GM18508 (cell line): ENCODE measurements around the gene PISD.

Experiments
- ATAC-seq: cut with Tn5 transposase; IDR thresholded peaks from one replicate; pipeline ENCODE4 v1.9.1; 2021; ENCODE audit warnings: moderate number of reproducible peaks; ENCODE audit not compliant: insufficient read depth, unreplicated experiment

Gene PISD

DNA sequence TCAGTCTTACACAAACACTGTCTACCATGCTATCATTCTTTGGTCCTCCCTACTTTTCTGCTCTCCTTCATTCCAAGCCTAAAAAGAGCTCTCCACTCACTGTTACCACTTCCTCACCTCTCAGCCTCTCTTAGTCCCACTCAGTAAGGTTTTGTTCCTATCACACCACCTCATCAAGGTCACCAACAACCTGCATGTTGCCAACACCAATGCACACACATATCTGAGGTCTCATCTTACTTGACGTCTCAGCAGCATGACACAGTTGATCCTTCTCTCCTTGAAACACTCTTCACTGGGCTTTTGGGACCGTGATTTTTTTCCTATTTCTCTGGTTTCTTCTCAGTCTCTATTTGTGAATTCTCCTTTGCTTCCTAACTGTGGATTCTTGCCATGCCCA lies 8.1 kb downstream of the PISD start:
- ATAC-seq = no peak

DNA sequence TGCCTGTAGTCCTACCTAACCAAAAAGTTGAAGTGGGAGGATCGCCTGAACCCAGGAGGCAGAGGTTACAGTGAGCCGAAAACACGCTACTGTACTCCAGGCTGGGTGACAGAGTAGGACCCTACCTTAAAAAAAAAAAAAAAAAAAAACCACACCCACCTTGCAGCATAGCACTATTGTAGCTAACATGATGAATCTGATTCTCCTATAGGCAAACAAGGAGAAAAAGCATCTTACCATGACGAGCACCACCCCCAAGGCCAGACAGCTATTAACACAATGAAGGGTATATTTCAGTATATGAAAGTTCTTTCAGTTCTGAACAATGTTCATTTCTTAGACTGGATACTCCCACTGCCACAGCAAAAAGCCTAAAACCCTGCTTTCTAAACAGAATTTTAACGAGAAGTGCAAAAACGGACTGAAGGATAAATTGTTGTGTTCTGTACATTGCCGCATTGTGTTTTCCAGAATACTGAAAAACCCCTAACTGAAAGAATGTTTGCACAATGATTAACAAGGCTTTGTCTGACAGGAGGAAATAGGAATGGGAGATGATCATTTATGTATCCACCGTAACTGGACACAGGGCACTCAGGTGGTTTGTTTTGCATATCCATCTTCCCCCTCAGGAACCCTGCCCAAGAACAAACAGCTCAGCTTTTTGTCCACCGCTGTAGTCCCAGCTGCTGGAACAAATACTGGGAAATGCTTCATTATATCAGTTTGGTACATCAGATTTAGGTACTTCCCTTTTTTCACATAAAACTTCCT lies 8.9 kb downstream of the PISD start:
- no peak for ATAC-seq

DNA sequence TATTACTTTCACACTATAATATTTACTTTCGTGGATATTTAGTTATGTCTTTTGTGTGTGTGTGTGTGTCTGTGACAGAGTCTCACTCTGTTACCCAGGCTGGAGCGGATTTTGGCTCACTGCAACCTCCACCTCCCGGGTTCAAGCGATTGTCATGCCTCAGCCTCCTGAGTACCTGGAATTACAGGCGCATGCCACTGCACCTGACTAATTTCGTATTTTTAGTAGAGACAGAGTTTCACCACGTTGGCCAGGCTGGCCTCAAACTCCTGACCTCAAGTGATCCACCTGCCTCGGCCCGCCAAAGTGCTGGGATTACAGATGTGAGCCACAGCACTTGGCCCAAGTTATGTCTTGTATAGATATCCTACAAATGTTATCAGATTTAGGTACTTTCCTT lies 9.9 kb downstream of the PISD start:
- ATAC-seq = no peak

DNA sequence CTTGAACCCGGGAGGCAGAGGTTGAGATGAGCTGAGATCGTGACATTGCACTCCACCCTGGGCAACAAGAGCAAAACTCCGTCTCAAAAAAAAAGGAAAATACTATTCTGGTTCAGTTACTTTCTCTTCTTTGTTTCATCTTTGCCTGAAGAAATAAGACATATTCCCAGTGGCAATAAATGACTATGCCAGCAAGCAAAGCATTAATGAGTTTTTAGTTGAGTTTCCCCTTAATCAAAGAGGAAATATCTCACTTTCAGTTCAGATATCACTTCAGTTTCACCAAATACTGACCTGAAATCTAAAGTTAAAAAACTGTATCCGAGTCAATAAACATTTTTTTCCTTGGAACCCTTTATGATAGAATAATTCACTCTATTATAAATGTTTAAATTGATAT lies 10.4 kb downstream of the PISD start:
- no peak for ATAC-seq

DNA sequence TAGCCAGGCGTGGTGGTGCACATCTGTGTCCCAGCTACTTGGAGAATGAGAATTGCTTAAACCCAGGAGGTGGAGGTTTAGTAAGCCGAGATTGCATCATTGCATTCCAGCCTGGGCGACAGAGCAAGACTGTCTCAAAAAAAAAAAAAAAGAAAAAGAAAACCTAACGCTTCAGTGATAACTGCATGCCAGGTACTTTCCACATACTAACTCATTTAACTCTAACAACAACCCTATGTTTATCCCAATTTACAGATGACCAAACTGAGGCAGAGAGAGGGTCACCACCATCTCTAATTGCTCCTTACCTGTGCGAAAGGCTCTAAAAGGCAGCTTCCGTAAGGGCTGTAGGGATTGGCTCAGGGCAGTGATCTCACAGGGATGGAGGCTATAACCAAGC lies 11.6 kb downstream of the PISD start:
- no peak for ATAC-seq

DNA sequence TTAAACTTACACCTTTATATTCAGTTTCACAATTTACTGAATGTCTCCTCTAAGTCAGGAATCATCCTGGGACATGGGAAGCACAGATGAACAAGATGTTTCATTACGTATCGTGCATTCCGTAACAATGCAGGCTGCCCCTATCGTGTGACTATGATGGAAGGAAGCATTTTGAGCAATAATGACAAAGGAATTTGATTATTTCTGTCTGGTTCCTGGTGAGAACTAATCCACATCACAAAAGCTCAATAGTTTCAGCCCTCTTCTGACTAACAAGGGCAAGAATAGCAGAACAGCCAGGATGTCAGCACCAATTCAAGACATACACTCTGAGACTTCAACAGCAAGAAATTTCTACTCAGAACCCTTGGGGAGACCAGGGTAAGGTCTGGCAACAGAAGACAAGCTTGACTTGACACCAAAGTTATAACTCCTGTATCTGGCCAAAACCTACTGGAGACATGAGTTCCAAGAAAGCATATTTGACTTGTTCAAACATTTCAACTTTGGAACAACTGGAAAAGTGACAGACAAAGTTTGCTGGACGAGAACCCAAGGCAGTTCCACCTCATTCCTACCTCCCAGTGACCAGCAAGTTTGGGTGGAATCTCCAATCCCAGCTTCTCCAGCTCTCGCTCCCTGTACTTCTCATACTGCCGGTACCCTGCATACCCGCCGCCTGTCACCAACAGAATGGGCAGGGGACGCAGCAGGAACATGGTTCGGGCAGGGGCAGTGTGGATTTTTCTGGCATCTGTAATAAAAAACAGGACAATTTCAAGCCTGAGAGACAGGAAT lies 14.3 kb downstream of the PISD start:
- no peak for ATAC-seq

DNA sequence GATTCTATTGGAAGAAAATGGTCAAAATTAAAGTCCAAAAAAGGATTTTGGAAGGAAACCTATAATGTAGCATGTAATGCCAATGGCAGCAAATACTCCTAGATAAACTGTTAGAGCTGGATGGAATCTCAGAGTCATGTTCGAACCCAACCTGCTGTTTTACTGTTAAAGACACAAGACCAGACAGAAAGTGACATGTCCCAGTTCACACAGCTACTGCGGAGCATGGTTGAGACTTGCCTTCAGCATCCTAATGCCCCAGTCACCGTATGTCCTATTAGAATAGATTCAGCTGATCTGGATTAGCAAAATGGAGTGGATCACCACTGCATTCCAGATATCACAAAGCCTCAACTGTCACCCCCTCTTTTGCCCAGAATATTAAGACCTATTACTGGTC lies 14.9 kb downstream of the PISD start:
- ATAC-seq = no peak

DNA sequence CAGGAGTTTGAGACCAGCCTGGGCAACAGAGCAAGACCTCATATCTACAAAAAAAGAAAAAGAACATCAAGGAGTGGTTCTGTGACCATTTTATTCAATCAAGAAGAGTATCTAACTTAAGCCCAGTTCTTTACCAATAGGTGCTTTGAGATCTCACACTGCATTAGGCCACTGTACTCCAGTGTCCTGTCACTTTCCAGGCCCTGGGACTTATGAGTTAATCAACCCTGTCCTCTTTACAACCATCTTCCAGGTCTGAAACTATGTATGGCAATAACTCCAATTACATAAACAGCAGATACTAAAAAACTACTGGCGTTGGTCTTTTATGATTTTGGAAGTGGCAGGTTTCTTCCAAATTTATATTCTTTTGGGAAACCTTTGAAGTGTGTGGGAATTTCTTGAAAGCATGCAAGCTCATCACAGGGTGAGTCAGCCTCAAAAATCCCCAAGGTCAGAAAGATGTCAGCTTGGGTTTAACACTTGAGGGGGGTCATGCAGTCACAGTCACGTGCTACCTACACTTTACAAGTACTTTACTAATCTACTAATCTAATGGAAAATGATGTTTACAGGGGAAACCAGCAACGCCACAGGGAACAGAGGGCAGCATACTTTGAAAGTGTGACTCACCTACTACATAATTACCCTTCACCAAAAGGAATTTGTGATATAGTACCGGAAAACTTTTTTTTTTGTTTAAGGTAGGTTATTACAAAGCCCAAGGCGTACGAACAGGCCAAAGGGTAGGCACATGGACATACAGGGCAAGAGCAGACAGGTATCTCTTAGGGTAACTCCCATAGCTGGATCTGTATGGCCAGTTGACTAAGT lies 15.6 kb downstream of the PISD start:
- ATAC-seq = no peak

DNA sequence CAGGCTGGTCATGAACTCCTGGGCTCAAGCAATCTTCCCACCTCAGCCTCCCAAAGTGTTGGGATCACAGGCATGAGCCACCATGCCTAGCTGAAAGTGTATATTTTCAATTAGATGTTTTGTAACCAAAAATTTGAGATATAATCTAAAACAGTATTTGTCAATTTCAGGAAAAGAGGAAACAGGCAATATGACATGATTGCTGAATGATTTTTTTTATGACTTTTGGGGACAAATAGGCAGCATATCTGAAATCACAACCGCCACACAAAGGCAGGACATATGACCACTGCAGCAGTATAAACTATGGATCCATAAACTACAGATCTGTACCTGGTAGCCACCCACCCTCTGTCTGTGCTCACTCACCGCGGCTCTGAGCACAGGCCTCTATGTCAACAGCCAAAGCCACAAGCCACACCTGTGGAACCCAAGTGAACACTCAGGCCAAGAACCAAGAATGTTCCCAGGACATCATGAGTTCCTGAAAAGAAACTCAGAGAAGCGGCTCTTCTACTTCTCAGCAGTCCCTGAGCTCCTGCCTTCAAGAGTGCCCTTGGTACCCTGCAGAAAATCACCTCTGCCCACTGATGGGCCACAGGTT lies 22.5 kb downstream of the PISD start:
- ATAC-seq = no peak

DNA sequence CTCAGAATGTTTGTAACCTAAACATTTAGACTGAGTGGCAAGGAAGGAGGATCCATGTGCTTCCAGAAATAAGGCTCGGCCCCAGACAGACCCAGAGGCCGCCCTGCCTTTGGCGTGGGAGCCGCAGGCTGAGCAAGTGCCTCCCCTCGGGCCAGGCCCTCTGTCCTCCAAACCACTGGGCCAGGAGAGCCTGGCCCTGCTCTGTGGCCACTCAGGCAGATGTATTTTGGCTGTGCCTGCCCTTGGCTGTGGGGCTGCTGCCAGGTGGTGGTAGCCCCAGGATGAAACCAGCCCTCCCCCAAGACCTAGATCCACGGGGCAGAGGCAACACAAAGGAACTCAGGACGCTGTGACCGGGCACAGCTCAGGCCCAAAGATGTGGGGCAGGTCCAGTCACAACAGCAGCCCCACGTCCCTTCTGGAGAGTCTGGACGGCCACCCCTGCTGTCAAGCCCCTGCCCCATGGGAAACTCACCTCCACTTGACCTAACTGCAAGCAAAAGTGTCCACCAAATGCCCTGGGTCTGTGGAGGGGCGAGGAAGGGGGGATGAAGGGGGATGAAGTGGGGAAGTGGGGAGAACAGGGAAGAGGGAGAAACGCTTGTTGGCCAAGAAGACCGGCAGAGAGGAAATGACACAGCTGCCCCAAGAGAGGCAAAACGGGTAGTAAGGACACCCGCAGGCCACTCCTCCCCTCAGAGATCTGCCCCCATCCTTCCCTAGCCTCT lies 24.0 kb downstream of the PISD start:
- ATAC-seq = no peak

DNA sequence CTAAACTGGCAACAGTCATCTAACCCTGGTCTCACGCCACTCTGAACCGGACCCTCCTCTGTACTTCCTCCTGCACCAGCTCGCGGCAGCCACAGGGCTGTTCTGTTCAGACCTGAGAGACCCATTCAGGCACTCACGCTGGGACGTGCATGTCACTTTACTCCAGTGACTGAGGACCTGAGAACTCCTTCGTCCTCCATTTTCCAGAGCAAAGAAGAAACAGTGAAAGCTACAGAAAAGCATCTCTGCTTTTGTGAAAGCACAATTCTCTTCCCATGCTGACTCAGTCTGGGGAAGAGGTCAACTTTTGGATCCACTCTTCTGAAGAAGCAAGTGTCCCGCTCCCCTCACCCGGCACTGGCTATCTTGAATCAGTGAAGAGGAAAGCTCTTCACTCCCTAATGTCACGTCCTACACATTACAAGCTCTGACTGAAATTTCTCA lies 24.5 kb downstream of the PISD start:
- ATAC-seq = no peak

DNA sequence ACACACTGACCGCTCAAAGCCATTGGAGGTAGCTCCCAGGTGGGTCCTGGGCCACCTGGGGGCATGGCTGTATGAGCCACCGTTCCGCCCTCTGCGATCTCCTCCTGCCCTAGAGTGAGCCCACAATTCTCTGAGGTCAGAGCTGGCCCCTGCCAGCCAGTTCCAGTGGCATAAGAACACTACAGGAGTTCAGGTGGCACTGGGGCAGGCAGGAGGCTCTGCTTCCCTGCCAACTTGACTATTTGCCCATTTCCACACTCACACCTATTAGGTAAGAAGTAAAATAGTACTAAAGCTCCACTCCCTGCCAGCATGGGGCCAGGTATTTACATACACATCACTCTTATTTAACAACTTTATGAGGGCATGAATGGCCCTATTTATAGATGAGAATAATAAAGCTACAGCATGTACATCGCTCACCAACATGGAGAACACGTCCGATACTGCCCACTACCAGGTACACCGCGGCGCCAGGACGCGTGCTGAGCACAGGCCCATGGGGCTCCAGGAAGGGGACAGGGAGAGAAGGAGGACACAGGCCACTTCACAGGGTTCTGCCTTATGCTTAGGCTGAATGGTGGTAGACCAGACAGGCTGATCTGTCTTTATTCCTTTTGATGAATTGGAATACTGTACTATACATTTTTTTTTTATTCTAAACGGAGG lies 26.2 kb downstream of the PISD start:
- ATAC-seq = no peak

DNA sequence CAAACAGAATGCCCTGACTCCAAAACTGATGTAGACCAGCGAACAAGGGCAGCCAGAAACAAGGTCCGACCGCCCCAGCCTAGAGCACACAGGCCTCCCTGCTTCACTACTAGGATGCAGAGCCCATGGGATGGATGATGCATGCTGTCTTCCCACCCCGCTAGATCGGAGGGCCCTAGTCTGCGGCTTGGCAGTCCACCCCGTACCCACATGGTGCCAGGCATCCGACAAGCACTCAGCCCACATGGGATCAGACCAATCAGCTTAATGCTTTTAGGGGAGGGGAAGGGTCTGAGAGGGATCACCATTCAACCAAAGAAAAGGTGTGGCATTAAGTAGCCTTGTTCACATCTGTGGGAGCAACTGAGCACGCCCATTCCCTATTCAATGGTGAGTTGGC lies 30.6 kb downstream of the PISD start:
- no peak for ATAC-seq

DNA sequence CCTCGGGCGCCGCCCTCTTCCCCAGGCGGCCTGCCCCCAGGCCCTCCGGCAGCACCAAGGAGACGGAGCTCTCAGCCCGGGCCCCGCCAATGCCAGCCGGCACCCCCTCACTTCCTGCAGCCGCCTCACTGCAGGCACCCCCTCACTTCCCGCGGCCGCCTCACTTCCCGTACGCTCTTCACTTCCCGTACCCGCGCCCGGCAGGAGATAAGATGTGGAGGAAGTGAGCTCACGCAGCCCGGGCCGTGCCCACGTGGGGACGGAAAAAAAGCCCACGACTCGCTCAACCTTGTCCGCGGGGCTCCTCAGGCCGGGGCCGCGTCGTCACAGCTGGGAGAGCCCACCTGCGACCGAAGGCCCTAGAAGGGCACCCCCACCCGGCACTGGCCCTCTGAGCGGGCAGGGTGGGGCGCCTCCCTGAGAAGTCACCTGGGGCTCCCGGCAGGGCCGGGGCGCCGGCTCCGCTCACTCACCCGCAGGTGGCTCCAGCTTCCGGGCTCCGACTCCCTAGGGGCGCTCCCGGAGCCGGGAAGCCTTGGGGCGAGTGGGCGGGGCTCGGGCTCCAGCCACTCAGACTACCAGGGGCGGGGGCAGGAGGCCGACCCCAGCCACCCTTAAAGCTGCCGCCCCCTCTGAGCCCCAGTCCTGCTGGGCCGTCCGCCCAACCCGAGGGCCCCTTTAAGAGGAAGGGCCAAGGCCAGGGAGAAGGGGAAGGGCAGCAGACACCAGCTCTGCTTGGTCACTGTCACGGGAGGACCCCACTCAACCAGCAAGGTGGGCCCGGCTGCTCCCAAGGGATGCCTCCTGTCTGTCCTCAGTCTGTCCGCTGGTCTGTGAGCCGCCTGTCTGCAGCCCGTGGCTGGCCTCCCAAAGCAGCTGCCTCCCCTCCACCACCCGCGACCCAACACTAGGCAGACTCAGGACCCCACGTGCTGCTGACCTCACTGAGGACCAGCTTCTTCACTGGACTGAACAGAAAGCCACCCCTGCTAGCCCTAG lies 31.4 kb downstream of the PISD start:
- no peak for ATAC-seq

DNA sequence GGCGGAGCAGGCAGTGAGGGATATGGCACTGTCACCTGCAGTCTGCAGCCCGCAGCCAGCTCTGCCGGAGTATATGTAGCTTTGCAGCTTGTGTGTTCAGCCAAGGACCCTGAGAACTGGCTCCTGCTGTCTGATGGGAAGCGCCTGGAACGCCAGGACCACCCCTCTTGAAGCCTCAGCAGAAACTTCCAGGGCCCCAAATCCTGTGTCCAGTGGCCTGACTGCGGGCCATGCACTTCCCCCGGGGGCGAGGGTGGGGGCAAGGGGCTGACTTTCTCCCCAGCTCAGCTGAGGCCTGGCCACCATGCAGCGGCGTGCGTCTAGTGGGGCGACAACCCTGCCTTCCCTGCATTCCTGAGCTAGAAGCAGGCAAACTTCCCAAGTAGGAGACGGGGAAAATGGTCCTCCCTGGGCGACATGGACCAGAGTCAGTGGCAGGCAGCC lies 32.3 kb downstream of the PISD start:
- no peak for ATAC-seq

DNA sequence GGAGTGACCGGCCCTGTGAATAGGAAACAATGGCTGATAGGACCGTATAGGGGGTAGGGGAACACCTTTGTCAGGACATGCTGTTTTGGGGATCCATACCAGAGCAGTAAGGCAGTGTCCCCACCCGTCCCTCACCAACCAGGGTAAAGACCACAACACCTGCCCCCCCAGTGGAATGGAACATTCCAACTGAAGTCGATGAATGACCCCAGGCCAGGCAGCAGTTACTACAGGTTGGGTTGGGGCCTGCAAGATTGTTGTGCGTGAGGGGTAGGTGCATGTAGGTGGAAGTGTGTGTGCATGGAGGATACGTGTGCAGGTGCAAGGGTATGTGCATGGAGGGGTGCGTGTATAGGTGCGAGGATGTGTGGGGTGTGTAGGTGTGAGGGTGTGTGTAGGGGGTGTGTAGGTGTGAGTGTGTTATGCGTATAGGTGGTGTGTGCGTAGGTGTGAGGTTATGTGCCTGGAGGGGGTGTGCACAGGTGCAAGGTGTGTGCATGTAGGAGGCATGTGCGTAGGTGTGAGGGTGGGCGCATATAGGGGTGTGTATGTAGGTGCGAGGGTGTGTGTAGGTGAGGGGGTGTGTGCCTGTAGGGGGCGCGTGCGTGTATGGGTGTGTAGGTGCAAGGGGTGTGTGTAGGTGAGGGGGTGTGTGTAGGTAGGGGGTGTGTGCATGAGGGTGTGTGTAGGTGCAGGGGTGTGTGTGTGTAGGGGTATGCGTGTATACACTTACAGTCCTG lies 32.9 kb downstream of the PISD start:
- ATAC-seq = no peak

DNA sequence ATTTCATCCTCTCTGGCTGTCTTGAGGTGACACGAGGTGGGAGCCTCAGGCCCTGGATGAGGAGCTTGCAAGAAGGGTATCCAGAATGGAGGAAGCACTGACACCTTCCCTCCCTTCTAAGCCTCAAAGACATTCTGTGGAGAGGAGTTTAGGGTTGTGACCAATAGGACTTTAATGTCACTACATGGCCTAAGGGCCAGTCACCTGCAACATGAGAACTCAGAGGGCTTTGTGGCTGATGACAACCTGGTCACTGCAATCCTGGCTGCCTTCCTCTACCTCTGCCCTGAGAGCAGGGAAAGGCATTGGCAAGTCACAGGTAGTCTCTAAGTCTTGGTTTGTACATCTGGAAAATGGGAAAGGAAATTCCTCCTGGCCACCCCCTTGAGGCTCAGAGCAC lies 33.7 kb downstream of the PISD start:
- ATAC-seq = no peak
